ENCODE measurements around the gene NHERF1. TPM values are rescaled to one million over a fixed set of nuclear protein-coding genes. Genes with fewer than 3 reads are reported as not detected.
A peak's percentile ranks its signal among the peaks of the same experiment; 100 is the strongest.

The NHERF1 gene
- total RNA-seq, 1 experiment from 2014 or later: 218 TPM

DNA sequence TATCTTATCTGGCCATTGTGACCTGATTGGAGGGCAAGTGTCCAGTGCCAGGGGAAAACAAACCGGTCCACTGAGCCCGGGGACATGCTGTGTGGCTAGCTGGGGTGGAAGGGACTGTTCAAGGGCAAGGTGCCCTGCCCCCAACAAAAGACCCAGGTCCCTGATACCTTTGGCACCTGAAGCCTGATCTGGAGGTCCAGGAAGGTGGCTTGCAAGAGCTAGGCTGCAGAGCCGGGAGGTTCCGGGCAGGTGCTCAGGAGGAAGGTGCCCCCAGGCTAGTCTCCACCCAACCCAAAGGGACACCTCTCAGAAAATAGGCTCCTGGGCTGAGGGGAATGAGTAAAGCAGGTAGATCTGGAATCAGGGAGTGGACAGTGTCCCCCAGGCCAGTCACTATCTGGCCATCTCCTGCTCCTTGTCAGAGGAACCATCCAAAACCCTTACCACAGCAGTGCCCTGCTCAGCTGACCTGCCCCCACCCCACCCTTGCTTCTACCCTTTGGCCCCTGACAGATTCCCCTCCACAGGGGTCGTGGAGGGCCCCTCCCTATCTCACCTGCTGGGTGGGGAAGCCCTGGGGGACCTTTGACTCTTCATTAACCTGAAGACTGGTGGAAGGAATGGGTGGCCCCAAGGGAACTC, 21.5 kb downstream of the NHERF1 start:
- Mint-ChIP-seq H3K36me3 (ENCODE audit: insufficient read depth, unreplicated experiment) (peaks cover 89% of the 10 kb centered on the region), H3K9me3 (ENCODE audit: unreplicated experiment) (no peaks in the 10 kb centered on the region), H3K4me1 (ENCODE audit: low read depth, unreplicated experiment) (peaks cover 51% of the 10 kb centered on the region), H3K4me3 (ENCODE audit: unreplicated experiment) (peak overlapping the region; percentile 24), H3K27ac (ENCODE audit: unreplicated experiment) (peak overlapping the region; percentile 83), H3K27me3 (ENCODE audit: insufficient read depth, unreplicated experiment) (no peaks in the 10 kb centered on the region)
- BruUV-seq (replicated peaks): no TSS peak
- peak; percentile 36 to 67 for DNase-seq
- CTCF ChIA-PET: interaction anchor here (1.1 to 4.4 kb wide), 7 partner anchors 10 to 112 kb away, joined by 4 to 76 read pairs (median 25); partner anchors contain the start of gene RAB37
- Histone ChIP-seq H3K9me3 (no peaks in the 10 kb centered on the region), H3K4me3 (ENCODE audit: low read depth, low read length) (no peak overlapping the region), H3K36me3 (ENCODE audit: control insufficient read depth, insufficient read depth, low read length) (peaks cover 18% of the 10 kb centered on the region), H3K27me3 (replicated peaks; ENCODE audit: control insufficient read depth, insufficient read depth, low read length) (no peaks in the 10 kb centered on the region), H3K4me1 (peaks cover 58% of the 10 kb centered on the region)
- POLR2A ChIA-PET: interaction anchor here (1.0 to 2.0 kb wide), 3 partner anchors 21 to 33 kb away, joined by 4 to 5 read pairs (median 4); partner anchors contain the start of gene RAB37
- intact Hi-C loops (cut with micrococcal nuclease; ENCODE audit: unreplicated experiment): loop anchor here (1.0 kb wide), 3 partner anchors 22 to 113 kb away; partner anchors contain the start of gene NHERF1
- TF ChIP-seq, protein P1, sequence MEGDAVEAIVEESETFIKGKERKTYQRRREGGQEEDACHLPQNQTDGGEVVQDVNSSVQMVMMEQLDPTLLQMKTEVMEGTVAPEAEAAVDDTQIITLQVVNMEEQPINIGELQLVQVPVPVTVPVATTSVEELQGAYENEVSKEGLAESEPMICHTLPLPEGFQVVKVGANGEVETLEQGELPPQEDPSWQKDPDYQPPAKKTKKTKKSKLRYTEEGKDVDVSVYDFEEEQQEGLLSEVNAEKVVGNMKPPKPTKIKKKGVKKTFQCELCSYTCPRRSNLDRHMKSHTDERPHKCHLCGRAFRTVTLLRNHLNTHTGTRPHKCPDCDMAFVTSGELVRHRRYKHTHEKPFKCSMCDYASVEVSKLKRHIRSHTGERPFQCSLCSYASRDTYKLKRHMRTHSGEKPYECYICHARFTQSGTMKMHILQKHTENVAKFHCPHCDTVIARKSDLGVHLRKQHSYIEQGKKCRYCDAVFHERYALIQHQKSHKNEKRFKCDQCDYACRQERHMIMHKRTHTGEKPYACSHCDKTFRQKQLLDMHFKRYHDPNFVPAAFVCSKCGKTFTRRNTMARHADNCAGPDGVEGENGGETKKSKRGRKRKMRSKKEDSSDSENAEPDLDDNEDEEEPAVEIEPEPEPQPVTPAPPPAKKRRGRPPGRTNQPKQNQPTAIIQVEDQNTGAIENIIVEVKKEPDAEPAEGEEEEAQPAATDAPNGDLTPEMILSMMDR (IDR thresholded peaks at IDR 0.05; ENCODE audit: insufficient read depth in 1 of 2, low read depth in 1 of 2, low read length in 1 of 2, severe bottlenecking in 1 of 2, unreplicated experiment in 1 of 2): peak in 1 of 2 experiments; percentile 2

- Histone ChIP-seq H3K27me3 (replicated peaks; ENCODE audit: control insufficient read depth, insufficient read depth, low read length) (no peaks in the 10 kb centered on the region), H3K9me3 (no peaks in the 10 kb centered on the region), H3K4me3 (ENCODE audit: low read depth, low read length) (no peak overlapping the region), H3K36me3 (ENCODE audit: control insufficient read depth, insufficient read depth, low read length) (peaks cover 18% of the 10 kb centered on the region), H3K4me1 (peaks cover 51% of the 10 kb centered on the region)
- Mint-ChIP-seq H3K4me1 (ENCODE audit: low read depth, unreplicated experiment) (peaks cover 51% of the 10 kb centered on the region), H3K27me3 (ENCODE audit: insufficient read depth, unreplicated experiment) (no peaks in the 10 kb centered on the region), H3K4me3 (ENCODE audit: unreplicated experiment) (peak overlapping the region; percentile 24), H3K27ac (ENCODE audit: unreplicated experiment) (peak overlapping the region; percentile 83), H3K9me3 (ENCODE audit: unreplicated experiment) (no peaks in the 10 kb centered on the region), H3K36me3 (ENCODE audit: insufficient read depth, unreplicated experiment) (peaks cover 94% of the 10 kb centered on the region)
- TF ChIP-seq, protein P1 (IDR thresholded peaks at IDR 0.05; ENCODE audit: insufficient read depth in 1 of 2, low read depth in 1 of 2, low read length in 1 of 2, severe bottlenecking in 1 of 2, unreplicated experiment in 1 of 2): peak; percentile 86 to 97
- ChIA-PET POLR2A (interaction anchor here (0.6 to 2.0 kb wide), 5 partner anchors 11 to 82 kb away, joined by 3 to 5 read pairs (median 4); partner anchors contain the start of gene RAB37), CTCF (interaction anchor here (0.7 to 4.4 kb wide), 10 partner anchors 11 to 113 kb away, joined by 3 to 76 read pairs (median 8); partner anchors contain the start of genes FDXR and RAB37)
- peak; percentile 84 to 89 for DNase-seq
- intact Hi-C loops (cut with micrococcal nuclease; ENCODE audit: unreplicated experiment): loop anchor here (1.0 kb wide), 3 partner anchors 22 to 113 kb away; partner anchors contain the start of gene NHERF1
- BruUV-seq (replicated peaks): no TSS peak
These were observed 22.3 kb downstream of the NHERF1 start for GRCh38 chr17:74770498-74771318.
